Activated CD4-positive, alpha-beta T cell treated with anti-CD3 and anti-CD28 coated beads, Interleukin-2, Interleukin-6, amounts not matched to agents 100 ng/mL and 50 ng/mL, durations not matched to agents 16 hours and 8 hours (primary cell): ENCODE measurements around the gene BCL2L11.

Experiments
- DNase-seq: peaks from one replicate; pipeline ENCODE4 v3.0.0-alpha.2; 2020

BCL2L11 gene

DNA sequence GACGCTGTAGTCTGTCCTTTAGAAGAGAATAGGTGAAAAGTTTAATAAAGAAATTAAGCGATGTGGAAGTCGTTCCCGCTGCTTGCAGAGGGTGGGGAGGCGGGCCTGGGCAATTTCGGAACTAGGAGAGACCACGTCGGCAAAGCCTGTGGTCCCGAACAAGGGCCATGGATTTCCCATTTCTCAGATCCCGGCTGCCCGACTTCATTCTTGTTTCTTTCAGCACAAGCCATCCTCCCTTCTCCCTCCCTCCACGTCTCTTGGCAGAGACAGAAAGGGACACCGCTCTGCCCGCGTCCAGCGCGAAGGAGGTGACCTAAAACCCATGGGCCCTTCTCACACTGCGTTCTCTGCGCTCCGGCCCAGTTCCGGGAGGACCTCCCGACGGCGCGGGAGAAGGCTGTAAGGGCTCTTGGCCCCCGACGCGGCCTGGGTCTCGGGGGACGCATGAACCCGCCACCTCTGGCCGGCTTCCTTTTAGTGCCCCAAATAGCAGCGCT is 2.2 kb upstream of the BCL2L11 start:
- no peak for DNase-seq

DNA sequence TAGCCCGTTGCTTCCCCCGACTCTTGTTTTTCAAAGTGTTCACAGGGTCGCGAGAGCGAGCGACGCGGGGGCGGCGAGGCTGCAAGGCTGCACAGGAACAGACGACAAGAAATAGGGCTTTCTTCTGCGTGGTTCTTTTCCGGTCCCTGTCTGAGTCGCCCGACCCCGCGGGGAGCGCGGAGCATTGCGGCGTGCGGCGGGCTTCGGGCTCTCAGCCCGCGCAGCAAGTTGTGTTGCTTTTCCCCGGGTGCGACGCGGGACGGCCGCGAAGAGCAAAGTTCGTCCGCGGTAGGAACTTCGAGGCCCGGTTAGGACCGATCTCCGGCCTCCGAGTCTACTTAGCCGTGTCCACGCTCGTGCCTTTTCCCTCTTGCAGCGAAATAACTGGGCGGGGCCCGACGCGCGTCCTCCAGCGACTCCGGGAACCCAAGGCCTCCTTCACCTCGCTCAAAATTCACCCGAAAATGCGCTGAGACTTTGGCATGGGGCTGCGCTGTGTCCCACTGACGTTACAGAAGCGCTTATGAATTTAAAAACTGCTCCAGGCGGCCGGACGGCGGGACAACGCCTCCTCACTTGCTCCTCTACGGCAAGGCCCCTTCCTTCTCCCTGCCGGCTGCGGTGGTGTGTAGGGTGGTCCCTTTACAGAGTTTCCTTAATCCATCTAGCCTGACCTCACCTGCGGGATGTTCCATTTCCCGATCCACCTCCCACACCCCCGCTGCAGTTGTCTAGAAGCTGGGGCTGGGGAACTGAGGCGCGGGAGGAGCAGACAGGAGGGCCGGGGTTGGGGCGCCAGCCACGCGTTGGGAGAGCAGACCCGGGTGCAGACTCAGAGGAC is 1.5 kb upstream of the BCL2L11 start:
- DNase-seq: no peak

DNA sequence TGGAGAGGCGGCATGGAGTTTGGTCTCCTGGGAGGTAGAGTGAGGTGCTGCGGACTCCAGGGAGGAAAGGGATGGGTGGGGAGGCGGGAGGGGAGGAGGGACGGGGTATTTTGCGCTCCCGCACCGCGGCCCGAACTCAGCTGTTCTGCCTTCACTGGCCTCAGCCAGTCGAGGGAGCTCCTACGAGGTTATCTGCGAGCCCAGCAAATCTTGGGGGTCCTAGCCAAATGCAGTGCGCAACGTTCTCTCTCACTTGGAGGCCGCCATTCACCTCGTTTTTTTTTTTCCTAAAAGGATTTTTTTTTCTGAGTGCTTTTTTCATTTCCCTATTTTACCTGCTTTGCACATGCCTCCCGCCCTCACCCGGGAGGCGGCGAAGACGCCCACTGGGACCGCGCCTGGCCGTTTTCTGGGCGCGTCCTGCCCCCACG is 877 bp upstream of the BCL2L11 start:
- DNase-seq: no peak

DNA sequence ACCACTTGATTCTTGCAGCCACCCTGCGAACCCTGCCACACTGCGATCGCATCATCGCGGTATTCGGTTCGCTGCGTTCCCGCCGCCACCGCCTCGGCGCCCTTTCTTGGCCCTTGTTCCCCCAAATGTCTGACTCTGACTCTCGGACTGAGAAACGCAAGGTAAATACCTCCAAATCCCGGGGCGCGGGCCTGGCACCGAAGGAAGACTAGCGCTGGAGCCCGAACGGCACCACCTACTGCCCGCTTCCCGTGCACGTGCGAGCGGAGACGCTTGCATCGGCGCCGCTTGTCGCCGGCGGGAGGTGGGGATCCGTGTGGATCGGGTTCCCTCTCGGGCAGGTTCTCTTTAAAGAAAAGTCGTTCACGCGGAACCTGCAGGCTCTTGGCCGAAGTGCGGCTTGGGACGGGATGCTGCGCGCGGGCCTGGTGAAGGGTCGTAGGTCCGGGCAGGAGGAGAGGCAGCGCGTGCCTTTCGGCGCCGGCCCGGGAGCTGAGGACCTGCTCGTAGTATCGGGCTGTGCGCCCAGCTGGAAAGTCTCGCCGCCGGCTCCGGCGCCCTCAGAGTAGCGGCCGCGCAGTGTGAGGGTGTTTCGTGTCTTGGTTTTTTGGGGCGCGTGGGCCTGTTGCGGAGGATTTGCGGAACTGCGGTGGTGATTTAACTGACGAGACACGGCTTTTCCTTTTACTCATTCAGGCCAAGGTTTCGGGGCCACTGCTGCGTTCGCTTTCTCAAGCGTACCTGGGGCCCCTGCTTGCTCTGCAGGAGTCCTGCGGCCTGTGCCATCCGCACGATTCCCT is 514 bp downstream of the BCL2L11 start:
- peak; percentile 46 for DNase-seq

DNA sequence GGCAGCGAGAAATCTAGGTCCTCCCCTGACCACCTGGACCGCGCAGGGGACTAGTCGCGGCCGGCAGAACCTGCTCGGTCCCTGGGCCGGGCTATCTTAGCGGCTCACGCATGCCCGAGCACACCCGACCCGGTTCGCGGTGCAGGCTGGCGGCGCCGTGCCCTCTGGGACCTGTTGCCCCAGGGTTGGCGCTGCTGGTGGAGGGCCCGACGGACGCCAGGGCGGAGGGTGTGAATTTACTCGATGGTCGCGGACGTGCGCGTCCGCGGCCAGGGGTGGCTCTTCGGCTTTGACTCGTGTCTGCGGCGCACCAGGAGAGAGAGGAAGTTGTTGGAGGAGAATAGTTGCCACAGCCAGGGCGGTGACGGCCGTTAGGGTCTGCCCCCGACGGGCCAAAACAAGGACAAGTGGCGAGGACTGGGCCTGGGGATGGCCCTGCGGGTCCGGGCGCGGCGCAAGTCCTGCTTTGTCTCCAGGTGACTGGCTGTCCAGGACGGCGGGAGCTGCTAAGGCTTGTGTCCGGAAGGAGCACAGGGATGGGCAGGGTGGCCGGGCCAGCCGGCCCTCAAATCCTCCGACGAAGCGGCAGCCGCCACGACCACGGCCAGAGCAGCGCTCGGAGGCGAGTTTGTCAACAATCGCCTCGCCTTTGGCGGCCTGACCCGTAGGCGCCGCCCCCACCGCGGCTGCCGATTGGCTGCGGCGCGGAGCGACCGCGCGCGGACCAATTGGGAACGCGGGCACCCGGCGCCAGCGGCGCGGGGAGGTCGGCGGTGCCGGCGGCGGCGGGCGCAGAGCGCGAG is 1.3 kb downstream of the BCL2L11 start:
- peak; percentile 85 for DNase-seq

DNA sequence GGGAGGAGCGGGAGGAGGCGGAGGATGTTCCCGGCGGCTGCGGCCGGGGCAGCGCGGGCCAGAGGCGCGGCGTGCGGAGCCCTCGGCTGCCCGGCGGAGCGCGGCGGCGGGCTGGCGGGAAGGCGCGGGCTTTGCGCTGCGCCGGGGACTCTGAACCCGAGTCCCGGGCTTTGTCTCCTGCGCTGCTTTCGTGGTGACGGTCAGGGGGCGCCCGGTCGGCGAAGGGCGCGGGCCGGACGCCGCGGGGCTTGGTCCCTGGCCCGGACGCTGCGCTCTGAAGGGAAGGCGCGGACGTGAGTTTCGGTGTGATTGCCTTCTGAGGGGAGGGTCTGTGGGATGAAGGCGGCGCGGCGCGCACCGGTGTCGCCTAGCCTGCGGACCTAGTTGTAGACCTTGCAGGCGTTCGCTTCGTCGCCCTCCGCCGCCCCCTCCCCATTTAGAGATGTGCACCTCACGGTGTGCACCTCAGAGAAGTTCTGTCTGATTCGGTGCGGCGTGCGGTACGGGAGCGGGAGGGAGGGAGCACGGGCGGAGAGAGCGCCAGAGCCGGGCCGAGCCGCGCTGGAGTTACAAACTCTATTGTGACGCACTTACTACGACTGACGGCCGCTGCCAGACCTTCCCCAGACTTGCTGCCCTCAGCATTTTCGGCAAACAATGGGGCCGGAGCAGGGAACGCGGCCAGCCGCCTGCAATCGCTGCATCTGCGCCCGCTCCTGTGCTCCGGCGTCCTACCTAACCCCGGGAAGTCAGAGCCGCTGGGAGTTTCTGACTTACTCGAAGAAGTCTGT is 2.1 kb downstream of the BCL2L11 start:
- DNase-seq: peak; percentile 42

DNA sequence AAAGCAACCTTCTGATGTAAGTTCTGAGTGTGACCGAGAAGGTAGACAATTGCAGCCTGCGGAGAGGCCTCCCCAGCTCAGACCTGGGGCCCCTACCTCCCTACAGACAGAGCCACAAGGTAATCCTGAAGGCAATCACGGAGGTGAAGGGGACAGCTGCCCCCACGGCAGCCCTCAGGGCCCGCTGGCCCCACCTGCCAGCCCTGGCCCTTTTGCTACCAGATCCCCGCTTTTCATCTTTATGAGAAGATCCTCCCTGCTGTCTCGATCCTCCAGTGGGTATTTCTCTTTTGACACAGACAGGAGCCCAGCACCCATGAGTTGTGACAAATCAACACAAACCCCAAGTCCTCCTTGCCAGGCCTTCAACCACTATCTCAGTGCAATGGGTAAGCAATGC is 3.0 kb downstream of the BCL2L11 start:
- DNase-seq: no peak

DNA sequence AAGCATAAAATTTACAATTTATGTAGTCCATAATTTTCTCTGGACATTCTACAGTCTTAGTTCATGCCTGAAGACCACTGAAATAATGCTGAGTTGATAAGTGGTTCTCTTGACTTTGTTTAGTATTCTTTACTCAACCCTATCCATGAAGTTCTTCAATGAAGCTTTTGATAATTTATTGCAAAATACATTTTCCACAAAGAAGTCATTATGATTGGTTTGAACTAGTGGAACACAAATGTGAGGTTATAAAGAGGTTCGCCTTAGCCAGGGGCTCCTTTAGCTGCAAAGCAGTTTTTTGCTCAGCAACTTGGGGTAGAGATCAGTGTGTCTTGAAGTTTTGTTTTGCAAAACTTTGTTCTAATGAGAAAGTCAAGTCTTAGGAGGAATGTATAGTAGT is 5.9 kb downstream of the BCL2L11 start:
- DNase-seq: no peak

DNA sequence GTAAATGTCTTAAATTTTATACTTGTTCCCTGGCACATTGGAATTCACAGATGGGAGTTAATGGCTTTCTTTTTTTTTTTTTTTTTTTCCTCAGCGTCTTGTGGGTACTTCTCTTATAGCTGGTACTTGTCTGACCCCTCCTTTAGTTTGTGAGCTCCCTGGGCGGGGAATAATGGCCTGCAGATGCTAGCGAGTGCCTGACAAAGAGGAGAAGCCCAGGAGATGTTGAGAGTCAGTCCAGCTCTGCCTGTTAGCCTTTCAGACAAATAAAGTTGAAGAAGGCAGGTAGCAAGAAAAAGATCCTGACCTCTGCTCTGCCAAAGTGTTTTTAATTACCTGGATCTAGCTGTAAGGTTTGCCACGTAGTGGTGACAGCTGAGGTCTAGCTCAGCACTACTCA is 6.6 kb downstream of the BCL2L11 start:
- no peak for DNase-seq

DNA sequence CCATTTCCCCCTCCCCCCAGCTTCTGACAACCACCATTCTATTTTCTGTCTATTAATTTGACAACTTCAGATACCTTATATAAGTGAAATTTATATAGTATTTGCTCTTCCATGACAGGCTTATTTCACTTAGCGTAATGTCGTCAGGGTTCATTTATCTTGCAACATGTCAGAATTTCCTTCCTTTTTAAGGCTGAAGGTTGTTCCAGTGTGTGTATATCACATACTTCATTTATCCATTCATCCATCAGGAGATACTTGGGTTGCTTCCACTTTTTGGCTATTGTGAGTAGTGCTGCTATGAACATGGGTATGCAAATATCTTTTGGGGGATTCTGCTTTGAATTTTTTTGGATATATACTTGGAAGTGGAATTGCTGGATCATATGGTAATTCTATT is 7.4 kb downstream of the BCL2L11 start:
- no peak for DNase-seq

DNA sequence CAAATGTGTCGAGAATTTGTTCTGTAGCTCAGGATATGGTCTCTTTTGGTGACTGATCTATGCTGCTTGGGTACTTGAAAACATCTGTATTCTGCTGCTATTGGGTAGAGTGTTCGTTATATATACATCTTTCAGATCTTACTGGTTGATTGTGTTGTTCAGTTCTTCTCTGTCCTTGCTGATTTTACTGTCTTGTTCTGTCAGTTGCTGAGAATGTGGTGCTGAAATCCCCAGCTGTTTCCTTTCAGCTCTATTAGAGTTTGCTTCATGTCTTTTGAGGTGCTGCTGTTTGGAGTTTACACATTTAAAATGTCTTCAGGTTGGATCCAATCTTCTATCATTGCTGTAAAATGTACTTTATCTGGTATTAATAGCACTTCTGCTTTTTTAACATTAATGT is 12.9 kb downstream of the BCL2L11 start:
- DNase-seq: no peak

DNA sequence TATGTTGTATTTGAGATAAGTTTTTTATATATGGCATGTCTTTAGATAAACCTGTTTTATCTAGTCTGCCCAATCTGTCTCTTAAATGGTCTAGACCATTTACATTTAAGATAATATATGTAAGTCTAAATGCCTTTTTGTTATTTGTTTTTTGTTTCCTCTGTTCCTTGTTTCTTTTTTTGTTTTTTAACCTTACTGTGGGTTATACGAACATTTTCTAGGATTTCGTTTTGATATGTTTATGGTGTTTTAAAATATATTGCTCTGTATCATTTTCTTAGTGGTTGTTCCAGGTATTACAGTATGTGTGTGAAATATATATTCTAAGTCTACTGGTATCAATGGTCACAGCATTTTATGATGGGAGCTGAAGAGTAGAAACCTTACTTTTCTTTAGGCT is 13.3 kb downstream of the BCL2L11 start:
- no peak for DNase-seq

DNA sequence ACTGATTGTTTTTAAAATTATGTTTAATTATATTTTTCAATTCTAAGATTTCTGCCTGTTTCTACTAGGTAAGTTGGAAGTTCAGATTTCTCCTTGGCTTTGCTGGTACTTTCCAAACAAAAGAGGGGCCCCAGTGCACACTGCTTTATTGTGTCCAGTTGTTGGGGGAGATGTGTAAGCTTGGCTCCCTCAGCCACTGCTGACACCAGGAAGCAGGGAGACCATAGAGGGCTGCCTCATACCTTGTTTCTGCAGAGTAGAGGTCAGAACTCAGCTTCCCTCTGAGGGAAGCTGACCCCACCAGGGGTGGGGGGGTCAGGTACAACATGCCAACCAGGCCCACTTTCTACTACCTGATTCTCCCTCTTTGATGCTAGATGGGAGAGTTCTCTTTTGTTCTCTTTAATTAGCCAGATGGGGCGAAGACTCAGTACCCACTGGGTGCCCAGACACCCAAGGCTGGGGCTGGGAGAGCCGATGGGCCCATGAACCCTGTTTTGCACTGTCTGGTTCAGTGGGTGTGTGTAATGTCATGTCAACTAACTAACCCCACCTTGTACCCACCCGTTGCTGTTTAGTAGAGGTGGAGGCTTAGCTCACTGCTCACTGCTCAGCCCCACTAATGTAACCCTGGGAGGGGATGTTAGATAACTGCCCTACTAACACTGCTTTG is 14.7 kb downstream of the BCL2L11 start:
- no peak for DNase-seq

DNA sequence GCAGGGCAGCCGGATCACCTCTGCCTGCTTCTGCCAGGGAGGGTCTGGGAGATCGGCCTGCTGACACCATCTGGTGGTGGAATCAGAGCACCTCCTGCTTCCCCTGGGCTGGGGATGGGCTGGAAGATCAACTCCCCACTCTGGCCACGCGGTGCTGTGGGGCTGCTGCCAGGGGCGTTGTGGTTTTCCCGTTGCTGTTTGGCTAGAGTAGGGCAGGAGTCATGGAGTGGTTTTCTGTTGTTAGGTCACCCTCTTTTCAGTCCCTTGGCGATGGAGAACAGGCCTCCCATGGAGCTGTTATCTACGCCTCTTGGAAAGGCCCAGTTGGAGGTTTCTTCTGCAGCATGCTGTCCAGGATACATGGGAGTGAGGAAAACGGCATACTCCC is 15.2 kb downstream of the BCL2L11 start:
- no peak for DNase-seq

DNA sequence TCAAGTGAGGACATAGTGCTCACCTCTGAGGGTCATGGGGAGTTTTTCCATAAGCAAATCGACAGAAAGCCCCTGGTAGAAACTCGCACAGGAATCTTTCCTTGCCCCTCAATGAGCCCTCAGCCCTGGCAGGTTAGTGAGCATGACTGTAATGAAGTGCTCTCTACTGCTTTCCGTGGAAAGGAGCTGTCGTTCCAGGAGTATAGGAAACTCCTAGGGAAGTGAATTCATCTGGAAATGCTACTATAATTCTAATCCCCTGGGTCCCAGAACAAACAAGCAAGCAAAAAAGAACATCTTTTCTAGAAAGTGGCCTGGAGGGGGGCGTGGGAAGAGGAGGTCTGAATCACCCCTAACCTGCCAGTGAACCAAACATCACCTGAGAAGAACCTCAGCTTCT is 18.1 kb downstream of the BCL2L11 start:
- no peak for DNase-seq

DNA sequence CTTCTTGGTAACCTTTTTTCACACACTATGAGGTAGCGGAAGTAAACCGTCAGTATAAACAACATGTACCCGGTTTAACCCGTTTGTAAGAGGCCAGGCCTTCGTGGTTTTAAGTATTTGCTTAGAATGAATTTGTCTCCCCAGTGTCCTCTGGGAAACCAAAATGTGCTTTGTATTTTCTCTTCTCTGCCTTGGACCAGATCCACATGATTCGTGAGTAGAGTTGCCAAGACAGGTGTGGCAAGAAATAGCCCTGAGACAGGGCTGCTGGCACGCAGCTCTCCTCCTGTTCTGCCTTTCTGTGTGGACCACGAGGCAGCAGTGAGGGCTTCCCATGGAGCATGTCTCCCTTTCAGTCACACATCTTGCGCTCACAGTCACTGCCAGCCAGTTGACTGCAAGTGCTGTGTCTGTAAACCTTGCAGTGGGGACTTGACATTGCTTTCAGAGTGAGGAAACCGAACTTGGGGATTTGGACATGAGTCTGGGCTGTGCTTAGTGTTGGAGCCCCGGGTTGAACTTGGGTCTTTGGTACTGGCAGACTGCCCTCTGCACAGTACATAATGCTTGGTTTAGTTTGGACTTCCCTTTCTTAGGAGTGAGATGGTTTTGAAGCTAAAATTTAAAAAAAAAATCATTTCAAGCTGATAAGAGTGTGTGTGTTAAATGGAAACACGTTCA is 19.1 kb downstream of the BCL2L11 start:
- no peak for DNase-seq

DNA sequence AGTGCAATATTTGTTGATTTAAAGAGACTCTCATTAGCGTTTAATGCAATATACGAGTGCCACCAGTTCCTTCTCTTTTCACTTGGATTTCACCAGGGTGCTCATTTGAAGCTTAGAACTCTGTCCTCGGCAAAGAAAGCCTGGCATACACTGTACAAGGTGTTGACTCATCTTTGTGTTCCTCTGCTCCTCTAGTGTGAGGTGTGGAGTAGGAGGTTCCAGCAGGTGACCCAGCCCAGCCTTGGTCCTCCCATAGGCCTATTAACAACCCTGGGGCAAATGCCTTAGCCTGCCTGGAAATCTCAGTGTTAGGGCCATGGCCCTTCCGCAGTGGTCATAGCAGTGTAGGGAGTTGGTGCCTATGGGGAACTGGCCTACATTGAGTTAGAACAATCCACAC is 20.1 kb downstream of the BCL2L11 start:
- DNase-seq: no peak

DNA sequence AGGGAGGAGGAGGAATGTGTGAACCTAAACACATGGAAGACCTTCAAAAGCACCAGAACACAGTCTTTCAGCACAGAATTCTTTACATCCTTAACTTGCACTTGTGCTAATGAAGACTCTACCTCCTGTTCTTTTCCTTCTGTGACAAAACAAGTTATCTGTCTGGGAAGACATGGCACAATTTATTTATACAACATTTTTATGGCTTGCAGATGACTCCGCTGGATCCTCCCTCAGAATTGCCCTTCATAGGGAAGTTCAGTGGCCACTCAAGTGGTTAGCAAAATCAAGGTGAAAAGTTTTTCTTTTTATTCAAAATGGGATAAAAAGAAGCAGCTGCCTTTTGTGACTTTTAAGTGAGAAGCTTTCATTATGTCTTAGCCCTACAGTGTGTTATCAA is 21.4 kb downstream of the BCL2L11 start:
- DNase-seq: no peak

DNA sequence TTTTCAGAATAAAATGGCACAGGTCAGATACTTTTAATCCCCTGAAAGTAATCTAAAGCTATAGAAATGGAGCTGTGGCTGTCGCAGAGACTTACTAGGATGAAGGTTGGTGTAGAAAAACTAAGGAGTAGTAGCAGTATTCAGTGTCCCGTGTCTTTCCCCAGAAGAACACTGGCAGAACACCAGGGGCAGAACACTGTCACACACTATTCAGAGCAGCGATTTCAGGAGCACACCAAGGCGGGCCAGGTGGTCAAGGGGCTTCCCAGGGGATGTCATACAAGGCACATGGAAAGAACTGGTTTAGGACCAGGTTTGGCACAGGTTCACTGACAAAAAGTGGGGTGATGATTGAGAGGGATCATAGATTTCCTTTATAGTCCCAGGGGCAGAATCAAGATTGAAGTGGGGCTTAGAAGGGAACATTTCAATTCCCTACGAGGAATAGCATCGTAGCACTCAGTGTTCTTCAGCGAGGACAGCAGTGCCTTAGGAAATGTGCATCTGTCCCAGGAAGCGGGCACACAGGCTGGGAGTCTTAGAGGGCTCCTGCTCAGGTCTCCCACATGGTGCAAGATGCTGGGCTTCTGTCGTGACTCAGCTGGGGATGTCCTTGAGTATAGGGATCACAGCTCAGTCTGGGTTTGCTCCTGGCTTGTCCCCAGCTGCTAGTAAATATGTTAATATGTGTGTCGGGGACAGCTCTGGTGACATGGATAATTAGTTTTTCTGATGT is 22.6 kb downstream of the BCL2L11 start:
- DNase-seq: no peak

DNA sequence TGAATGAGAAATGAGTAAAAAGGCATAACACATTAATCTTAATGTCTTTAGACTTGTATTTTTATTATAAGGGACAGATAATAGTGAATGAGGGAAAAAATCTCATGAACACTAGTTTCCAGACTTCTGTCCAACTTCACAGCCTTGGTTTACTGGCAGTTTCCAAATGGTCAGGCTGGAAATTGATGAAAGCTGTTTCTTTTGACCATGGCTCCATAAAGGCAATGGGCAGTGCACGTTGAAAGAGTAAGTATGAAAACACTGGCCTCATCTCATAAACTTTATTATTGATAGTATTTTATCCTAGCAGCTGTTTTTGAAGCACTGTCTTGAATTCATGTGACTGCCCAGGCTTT is 23.1 kb downstream of the BCL2L11 start:
- DNase-seq: no peak
